HepG2 (cell line): ENCODE data around the gene HAT1. TPM values are rescaled to one million over a fixed set of nuclear protein-coding genes. Genes with fewer than 3 reads are reported as not detected.

Experiments used
- ADNP ChIP-seq: sonication (generic); formaldehyde crosslinking; IDR thresholded peaks from 2 replicates; pipeline ENCODE4 v1.4.0; 2020; ENCODE audit warnings: missing genetic modification reagents
- BRD4 ChIP-seq: sonication (generic); formaldehyde crosslinking; IDR thresholded peaks from 2 replicates; pipeline ENCODE4 v1.4.0; 2020; ENCODE audit warnings: missing genetic modification reagents
- DR1 ChIP-seq: sonication (generic); formaldehyde crosslinking; IDR thresholded peaks from 2 replicates; pipeline ENCODE4 v1.8.0; 2021; ENCODE audit warnings: mild to moderate bottlenecking, missing genetic modification reagents, inconsistent platforms
- FOXA3 ChIP-seq: IDR thresholded peaks from 2 replicates; pipeline ENCODE4 v1.6.1; 2016; ENCODE audit warnings: missing genetic modification reagents, missing compliant biosample characterization
- FOXO4 ChIP-seq: sonication (generic); formaldehyde crosslinking; conservative IDR thresholded peaks from 2 replicates; pipeline ENCODE4 v1.8.1; 2023; ENCODE audit warnings: missing genetic modification reagents
- GABPB1 ChIP-seq: IDR thresholded peaks from 2 replicates; pipeline ENCODE4 v1.6.1; 2016; ENCODE audit warnings: mild to moderate bottlenecking, missing genetic modification reagents, moderate library complexity, missing compliant biosample characterization
- HNRNPL ChIP-seq: fragments of 200-400 bp; formaldehyde crosslinking; IDR thresholded peaks from 2 replicates; pipeline ENCODE4 v1.6.1; 2017; ENCODE audit warnings: mild to moderate bottlenecking, low read depth, low read length
- KAT2B ChIP-seq: fragments of 150-350 bp; IDR thresholded peaks from 2 replicates; pipeline ENCODE4 v1.6.1; 2014; ENCODE audit warnings: low read depth, low read length, borderline replicate concordance
- KLF15 ChIP-seq: sonication (generic); formaldehyde crosslinking; IDR thresholded peaks from 2 replicates; pipeline ENCODE4 v1.8.1; 2023; ENCODE audit warnings: borderline replicate concordance, mild to moderate bottlenecking, inconsistent platforms, missing genetic modification reagents, mixed read lengths
- NFKB2 ChIP-seq: sonication (generic); formaldehyde crosslinking; IDR thresholded peaks from 2 replicates; pipeline ENCODE4 v1.4.0; 2020; ENCODE audit warnings: missing genetic modification reagents, borderline replicate concordance
- PCBP1 ChIP-seq: fragments of 200-400 bp; formaldehyde crosslinking; IDR thresholded peaks from 2 replicates; pipeline ENCODE4 v1.6.1; 2017; ENCODE audit warnings: mild to moderate bottlenecking, low read depth, low read length, borderline replicate concordance
- SETDB1 ChIP-seq: sonication (generic); formaldehyde crosslinking; IDR thresholded peaks from 2 replicates; pipeline ENCODE4 v1.5.1; 2020; ENCODE audit warnings: missing genetic modification reagents, mild to moderate bottlenecking, borderline replicate concordance
- SRF ChIP-seq: IDR thresholded peaks from 2 replicates; pipeline ENCODE4 v1.6.1; 2011; ENCODE audit warnings: mild to moderate bottlenecking, low read depth, low read length, moderate library complexity
- STAG1 ChIP-seq: sonication (generic); formaldehyde crosslinking; IDR thresholded peaks from 2 replicates; pipeline ENCODE4 v1.4.0; 2020; ENCODE audit warnings: missing genetic modification reagents
- TEAD2 ChIP-seq: sonication (generic); formaldehyde crosslinking; IDR thresholded peaks from 2 replicates; pipeline ENCODE4 v1.9.0; 2021; ENCODE audit warnings: missing genetic modification reagents
- UBTF ChIP-seq: sonication (generic); formaldehyde crosslinking; IDR thresholded peaks from 2 replicates; pipeline ENCODE4 v1.4.0; 2020; ENCODE audit warnings: mild to moderate bottlenecking, missing genetic modification reagents
- ZBTB42 ChIP-seq: sonication (generic); formaldehyde crosslinking; IDR thresholded peaks from 2 replicates; pipeline ENCODE4 v1.5.0; 2020; ENCODE audit warnings: mild to moderate bottlenecking, missing genetic modification reagents
- ZFAT ChIP-seq: sonication (generic); formaldehyde crosslinking; conservative IDR thresholded peaks from 2 replicates; pipeline ENCODE4 v1.8.1; 2023; ENCODE audit warnings: missing genetic modification reagents, inconsistent platforms
- ZFP62 ChIP-seq: sonication (generic); formaldehyde crosslinking; IDR thresholded peaks from 2 replicates; pipeline ENCODE4 v1.4.0; 2020; ENCODE audit warnings: missing genetic modification reagents
- ZGPAT ChIP-seq: IDR thresholded peaks from 2 replicates; pipeline ENCODE4 v1.6.1; 2016; ENCODE audit warnings: mild to moderate bottlenecking
- ZNF350 ChIP-seq: sonication (generic); formaldehyde crosslinking; IDR thresholded peaks from 2 replicates; pipeline ENCODE4 v1.4.0; 2020; ENCODE audit warnings: mild to moderate bottlenecking, low read depth, missing genetic modification reagents, borderline replicate concordance
- ZNF747 ChIP-seq: sonication (generic); formaldehyde crosslinking; IDR thresholded peaks from 2 replicates; pipeline ENCODE4 v1.8.1; 2023; ENCODE audit warnings: missing genetic modification reagents, mild to moderate bottlenecking, borderline replicate concordance
- polyA plus RNA-seq, 8 experiments: library from polyadenylated mRNA; depleted of rRNA in 3 of 8; stranded (reverse) in 7 of 8; unstranded in 1 of 8; fragments of >200 nt; fragmentation: Illumina TruSeq in 4 of 8; extraction: Trizol in 4 of 8; gene quantifications; 2 replicates each; pipeline versions ENCODE4 v1.2.1 to v1.2.3, GENCODE V29; 2011 to 2016; ENCODE audit warnings: low read depth in 4 of 8, missing spikeins in 1 of 8, mixed read lengths in 1 of 8; ENCODE audit not compliant: insufficient read depth in 1 of 8
- total RNA-seq, 5 experiments: library from RNA; depleted of rRNA; stranded (reverse); fragments of >200 nt; fragmentation: Illumina TruSeq; extraction: Trizol; gene quantifications; 2 replicates each; pipeline ENCODE4 v1.2.3, GENCODE V29; 2016; ENCODE audit warnings: low read depth in 1 of 5
- TF ChIP-seq, protein P1 (sequence below): sonication (generic); formaldehyde crosslinking; IDR thresholded peaks from 2 replicates; pipeline ENCODE4 v1.4.0; 2020; ENCODE audit warnings: missing genetic modification reagents

HAT1 gene
- total and polyA plus RNA-seq, 2 of the 13 experiments (the other 11 are each of a cell fraction or from before 2014, with no cell fraction given): 45.4 to 119 TPM

DNA sequence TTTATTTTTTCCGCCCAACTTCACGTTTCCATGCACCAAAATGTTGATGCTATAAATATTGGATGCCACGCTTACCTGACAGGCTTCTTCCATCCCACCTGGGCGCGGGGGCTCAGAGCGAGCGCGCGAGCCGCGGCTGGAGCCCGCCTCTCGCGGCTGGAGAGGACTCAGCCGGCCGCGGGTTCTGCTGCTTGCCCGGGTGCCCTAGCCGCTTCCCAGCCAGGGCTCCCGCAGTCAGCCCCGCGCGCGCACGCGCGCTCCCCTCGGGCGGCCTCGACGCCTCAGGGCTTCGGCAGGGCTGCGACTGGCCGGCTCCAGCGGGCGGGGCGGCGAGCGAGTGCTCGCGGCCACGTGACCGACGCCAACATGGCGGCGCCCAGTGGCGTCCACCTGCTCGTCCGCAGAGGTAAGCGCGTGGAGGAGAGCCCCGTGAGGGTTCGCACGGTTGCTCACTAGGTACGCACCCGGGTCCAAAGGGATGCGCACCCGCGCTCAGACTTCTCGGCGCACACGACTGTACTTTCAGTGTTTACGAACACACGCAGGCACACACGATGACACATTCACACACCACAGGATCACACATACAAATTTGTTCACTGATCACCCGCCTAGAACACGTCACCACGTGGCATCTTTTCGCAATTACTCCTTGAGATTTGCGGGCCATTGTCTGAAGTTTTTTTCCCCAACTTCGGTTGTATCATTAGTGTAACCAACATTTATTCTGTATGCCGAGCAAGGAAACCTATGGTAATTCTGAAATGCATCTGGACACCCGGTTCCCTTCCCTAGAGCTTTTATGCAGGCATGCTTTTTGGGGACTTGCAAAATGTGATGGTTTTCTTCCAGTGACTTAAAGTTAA is 77.6 kb downstream of the HAT1 start, which contains the start of gene METAP1D (continued):
- no peak; the same call in 1 of the 2 replicates for TF ChIP-seq ZBTB42 (CRISPR knock-in tag)
- peak; percentile 87 for TF ChIP-seq GABPB1 (CRISPR knock-in tag)
- no peak for TF ChIP-seq PCBP1
- TF ChIP-seq, protein P1, sequence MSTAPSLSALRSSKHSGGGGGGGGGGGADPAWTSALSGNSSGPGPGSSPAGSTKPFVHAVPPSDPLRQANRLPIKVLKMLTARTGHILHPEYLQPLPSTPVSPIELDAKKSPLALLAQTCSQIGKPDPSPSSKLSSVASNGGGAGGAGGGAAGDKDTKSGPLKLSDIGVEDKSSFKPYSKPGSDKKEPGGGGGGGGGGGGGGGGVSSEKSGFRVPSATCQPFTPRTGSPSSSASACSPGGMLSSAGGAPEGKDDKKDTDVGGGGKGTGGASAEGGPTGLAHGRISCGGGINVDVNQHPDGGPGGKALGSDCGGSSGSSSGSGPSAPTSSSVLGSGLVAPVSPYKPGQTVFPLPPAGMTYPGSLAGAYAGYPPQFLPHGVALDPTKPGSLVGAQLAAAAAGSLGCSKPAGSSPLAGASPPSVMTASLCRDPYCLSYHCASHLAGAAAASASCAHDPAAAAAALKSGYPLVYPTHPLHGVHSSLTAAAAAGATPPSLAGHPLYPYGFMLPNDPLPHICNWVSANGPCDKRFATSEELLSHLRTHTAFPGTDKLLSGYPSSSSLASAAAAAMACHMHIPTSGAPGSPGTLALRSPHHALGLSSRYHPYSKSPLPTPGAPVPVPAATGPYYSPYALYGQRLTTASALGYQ (CRISPR knock-in tag): peak; percentile 87; the same call in 1 of the 2 replicates
- TF ChIP-seq FOXO4 (CRISPR knock-in tag): no peak
- TF ChIP-seq HNRNPL: no peak
- no peak for TF ChIP-seq ZFAT (CRISPR knock-in tag)
- no peak for TF ChIP-seq ADNP (CRISPR knock-in tag)
- TF ChIP-seq TEAD2 (CRISPR knock-in tag): no peak; the same call in 1 of the 2 replicates
- TF ChIP-seq STAG1: peak; percentile 39
- no peak for TF ChIP-seq KAT2B
- TF ChIP-seq NFKB2 (CRISPR knock-in tag): peak; percentile 98; the same call in 1 of the 2 replicates
- TF ChIP-seq FOXA3: peak; percentile 86
- TF ChIP-seq ZNF747 (CRISPR knock-in tag): peak; percentile 91
- TF ChIP-seq KLF15 (CRISPR knock-in tag): peak; percentile 98
- TF ChIP-seq ZGPAT (CRISPR knock-in tag): peak; percentile 97
- peak; percentile 40; the same call in 1 of the 2 replicates for TF ChIP-seq SRF
- peak; percentile 90 for TF ChIP-seq ZNF350 (CRISPR knock-in tag)
- peak; percentile 91 for TF ChIP-seq UBTF (CRISPR knock-in tag)
- TF ChIP-seq BRD4: peak; percentile 100
- no peak for TF ChIP-seq SETDB1 (CRISPR knock-in tag)
- TF ChIP-seq ZFP62 (CRISPR knock-in tag): 0 out of 2 replicates have a peak, but pooled peaks have one; percentile 48
- peak; percentile 83; the same call in 1 of the 2 replicates for TF ChIP-seq DR1 (CRISPR knock-in tag)
